ENCODE measurements around the gene ZNF557. TPM values are rescaled to one million over a fixed set of nuclear protein-coding genes. Genes with fewer than 3 reads are reported as not detected.

ZNF557 gene
- total and polyA plus RNA-seq, 2 of the 8 experiments (the other 6 are each of a cell fraction or from before 2014, with no cell fraction given), result 1.4 to 7.4 TPM

DNA sequence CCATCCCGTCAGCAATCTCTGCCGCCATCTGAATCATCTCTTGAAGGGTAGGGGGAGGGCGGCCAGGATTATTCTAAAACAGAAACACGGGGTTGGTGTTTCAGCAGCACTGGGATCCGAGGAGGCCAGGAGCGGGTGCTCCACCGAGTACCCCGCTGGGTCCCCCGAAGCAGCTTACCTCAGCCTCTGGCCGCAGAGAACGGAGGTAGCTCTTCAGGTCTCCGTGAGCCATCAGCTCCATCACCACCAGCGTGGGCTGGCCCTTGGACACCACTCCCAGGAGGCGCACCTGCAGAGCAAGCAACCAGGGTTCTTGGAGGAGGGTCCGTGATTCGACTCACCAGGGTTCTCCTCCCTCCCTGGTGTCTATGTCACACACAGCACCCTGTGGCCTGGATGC, 53.2 kb downstream of the ZNF557 start (continued):
- TF ChIP-seq, protein P1, sequence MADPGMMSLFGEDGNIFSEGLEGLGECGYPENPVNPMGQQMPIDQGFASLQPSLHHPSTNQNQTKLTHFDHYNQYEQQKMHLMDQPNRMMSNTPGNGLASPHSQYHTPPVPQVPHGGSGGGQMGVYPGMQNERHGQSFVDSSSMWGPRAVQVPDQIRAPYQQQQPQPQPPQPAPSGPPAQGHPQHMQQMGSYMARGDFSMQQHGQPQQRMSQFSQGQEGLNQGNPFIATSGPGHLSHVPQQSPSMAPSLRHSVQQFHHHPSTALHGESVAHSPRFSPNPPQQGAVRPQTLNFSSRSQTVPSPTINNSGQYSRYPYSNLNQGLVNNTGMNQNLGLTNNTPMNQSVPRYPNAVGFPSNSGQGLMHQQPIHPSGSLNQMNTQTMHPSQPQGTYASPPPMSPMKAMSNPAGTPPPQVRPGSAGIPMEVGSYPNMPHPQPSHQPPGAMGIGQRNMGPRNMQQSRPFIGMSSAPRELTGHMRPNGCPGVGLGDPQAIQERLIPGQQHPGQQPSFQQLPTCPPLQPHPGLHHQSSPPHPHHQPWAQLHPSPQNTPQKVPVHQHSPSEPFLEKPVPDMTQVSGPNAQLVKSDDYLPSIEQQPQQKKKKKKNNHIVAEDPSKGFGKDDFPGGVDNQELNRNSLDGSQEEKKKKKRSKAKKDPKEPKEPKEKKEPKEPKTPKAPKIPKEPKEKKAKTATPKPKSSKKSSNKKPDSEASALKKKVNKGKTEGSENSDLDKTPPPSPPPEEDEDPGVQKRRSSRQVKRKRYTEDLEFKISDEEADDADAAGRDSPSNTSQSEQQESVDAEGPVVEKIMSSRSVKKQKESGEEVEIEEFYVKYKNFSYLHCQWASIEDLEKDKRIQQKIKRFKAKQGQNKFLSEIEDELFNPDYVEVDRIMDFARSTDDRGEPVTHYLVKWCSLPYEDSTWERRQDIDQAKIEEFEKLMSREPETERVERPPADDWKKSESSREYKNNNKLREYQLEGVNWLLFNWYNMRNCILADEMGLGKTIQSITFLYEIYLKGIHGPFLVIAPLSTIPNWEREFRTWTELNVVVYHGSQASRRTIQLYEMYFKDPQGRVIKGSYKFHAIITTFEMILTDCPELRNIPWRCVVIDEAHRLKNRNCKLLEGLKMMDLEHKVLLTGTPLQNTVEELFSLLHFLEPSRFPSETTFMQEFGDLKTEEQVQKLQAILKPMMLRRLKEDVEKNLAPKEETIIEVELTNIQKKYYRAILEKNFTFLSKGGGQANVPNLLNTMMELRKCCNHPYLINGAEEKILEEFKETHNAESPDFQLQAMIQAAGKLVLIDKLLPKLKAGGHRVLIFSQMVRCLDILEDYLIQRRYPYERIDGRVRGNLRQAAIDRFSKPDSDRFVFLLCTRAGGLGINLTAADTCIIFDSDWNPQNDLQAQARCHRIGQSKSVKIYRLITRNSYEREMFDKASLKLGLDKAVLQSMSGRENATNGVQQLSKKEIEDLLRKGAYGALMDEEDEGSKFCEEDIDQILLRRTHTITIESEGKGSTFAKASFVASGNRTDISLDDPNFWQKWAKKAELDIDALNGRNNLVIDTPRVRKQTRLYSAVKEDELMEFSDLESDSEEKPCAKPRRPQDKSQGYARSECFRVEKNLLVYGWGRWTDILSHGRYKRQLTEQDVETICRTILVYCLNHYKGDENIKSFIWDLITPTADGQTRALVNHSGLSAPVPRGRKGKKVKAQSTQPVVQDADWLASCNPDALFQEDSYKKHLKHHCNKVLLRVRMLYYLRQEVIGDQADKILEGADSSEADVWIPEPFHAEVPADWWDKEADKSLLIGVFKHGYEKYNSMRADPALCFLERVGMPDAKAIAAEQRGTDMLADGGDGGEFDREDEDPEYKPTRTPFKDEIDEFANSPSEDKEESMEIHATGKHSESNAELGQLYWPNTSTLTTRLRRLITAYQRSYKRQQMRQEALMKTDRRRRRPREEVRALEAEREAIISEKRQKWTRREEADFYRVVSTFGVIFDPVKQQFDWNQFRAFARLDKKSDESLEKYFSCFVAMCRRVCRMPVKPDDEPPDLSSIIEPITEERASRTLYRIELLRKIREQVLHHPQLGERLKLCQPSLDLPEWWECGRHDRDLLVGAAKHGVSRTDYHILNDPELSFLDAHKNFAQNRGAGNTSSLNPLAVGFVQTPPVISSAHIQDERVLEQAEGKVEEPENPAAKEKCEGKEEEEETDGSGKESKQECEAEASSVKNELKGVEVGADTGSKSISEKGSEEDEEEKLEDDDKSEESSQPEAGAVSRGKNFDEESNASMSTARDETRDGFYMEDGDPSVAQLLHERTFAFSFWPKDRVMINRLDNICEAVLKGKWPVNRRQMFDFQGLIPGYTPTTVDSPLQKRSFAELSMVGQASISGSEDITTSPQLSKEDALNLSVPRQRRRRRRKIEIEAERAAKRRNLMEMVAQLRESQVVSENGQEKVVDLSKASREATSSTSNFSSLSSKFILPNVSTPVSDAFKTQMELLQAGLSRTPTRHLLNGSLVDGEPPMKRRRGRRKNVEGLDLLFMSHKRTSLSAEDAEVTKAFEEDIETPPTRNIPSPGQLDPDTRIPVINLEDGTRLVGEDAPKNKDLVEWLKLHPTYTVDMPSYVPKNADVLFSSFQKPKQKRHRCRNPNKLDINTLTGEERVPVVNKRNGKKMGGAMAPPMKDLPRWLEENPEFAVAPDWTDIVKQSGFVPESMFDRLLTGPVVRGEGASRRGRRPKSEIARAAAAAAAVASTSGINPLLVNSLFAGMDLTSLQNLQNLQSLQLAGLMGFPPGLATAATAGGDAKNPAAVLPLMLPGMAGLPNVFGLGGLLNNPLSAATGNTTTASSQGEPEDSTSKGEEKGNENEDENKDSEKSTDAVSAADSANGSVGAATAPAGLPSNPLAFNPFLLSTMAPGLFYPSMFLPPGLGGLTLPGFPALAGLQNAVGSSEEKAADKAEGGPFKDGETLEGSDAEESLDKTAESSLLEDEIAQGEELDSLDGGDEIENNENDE (IDR thresholded peaks at IDR 0.05; ENCODE audit: insufficient replicate concordance, low read length), result no peak
- TF ChIP-seq KDM4A (IDR thresholded peaks at IDR 0.05; ENCODE audit: low read depth, low read length, severe bottlenecking), result no peak
- no peak for TF ChIP-seq SUZ12 (IDR thresholded peaks at IDR 0.05; ENCODE audit: low read length)
- TF ChIP-seq NRF1 (IDR thresholded peaks at IDR 0.05; ENCODE audit: low read depth, low read length), result no peak

Measured in H1 (cell line).